GM19438 (cell line): Measurements from ENCODE around the gene OGFOD3.
"Not testable (repeated sequence)": the region's sequence is repeated elsewhere in the genome, so short reads cannot be mapped to it uniquely, and the experiment has no call there.

Experiments
- ATAC-seq: cut with Tn5 transposase; IDR thresholded peaks from one replicate; pipeline ENCODE4 v1.9.1; 2021; ENCODE audit warnings: low read depth; ENCODE audit not compliant: unreplicated experiment

The OGFOD3 gene

DNA sequence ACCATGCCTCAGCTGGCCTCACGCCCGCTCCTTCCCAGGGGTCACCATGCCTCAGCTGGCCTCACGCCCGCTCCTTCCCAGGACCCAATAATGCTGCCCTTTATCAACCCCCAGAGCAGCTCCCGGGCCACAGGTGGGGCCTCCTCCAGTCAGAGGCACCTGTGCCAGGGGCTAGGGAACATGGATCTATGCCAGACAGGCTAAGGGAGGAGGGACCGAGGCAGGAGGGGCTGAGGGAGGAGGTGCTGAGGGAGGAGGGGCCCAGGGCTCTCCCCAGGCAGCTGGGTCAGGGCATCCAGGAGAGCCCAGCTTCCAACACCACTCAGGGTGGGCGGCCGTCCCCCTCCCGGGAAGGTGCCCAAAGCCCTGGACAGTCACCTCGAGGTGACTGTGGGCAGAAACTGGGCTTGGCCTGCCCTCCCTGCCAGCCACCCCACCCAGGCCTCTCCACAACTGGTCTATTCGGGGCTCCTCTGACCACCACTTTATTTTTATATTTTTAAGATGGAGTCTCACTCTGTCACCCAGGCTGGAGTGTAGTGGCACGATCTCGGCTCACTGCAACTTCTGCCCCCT is 27.4 kb downstream of the OGFOD3 start:
- no peak for ATAC-seq

DNA sequence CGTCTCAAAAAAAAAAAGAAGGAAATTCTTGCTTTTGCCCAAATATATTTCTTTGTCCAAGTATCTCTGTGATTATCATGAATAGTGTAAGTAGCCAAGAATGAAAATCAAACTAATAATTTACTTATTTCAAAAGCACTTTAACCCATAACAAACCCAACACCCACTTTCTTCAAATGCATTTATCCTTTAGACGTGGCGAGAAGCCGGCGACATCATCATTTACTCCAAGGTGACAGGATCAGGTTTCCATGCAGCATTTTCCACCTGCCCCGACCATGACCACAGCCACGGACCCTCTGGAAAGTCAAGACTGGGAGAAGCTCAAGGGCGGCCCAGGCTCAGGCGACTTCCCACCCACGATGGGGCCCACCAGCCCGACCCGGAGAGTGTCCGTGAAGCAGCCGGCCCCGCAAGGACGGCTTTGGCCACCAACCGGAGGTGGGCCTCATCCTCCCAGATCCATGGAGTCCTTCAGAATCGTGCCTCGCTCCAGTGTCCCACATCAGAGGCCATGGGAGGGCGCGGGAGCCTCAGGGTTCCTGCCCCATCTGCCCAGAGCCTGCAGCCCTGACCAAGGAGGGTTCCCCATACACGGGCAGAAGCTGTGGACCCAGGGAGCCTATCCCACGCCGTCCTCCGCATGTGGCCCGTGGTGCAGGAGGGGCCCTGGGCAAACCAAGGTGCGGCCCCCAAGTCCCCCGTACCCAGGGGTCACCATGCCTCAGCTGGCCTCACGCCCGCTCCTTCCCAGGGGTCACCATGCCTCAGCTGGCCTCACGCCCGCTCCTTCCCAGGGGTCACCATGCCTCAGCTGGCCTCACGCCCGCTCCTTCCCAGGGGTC is 28.1 kb downstream of the OGFOD3 start:
- ATAC-seq: no peak

DNA sequence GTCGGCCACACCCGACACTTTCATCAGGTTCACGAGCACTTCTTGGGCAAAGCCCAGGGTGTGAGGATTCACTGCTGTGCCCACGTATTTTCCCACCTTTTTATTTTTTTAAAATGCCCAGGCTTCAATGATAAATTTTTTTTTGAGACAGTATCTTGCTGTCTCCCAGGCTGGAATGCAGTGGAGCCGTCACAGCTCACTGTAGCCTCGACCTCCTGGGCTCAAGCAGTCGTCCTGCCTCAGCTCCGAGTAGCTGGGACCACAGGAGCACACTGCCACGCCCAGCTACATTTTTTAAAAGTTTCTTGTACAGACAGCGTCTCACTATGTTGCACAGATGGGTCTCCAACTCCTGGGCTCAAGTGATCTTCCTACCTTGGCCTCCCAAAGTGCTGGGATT is 29.0 kb downstream of the OGFOD3 start:
- ATAC-seq: no peak

DNA sequence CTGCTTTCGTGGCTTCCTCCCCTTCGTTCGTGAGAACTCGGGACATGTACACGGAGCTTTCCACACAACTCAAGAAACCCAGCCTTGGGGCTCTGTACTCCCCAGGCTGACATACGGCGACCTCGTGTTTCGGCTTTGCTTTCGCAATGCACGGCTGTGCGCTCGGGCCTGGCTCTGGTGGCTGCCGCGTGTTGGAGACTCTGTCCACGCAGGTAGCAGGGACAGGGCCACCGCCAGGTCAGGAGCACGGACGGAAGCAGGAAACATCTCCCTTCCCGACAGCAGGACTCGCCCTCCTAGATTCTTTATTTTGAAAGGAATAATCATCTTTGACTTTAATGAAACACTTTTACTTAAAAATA is 29.5 kb downstream of the OGFOD3 start:
- no peak for ATAC-seq

DNA sequence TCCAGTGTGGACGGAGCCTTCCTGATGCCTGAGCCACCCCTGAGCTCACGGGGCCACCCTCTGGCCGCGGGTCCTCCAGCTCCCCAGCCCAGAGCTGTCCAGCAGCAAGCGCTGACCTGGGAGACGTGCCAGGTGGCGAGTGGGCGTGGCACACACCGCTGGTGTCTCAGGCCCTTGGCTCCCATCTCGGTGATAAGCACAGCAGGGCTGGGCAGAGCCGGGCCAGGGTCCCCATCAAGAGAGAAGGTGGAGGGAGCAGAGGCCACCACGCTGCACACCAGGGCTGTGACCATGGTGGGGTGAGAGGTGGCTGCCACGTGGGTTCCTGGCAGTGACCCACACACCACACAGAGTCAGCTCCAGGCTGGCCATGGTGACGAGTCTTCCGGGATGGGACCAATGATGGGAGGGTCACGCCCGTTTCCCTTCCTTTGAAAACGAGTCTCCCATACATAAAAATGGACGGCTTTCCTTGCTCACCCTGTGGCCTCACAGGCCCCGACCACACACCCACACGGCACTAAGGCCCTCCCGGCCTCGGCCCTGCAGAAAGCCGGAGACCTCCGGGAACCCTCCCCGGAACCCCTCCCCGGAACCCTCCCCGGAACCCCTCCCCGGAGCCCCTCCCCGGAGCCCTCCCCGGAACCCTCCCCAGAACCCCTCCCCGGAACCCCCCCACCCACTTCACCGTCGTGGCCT is 30.0 kb downstream of the OGFOD3 start:
- ATAC-seq: no peak

DNA sequence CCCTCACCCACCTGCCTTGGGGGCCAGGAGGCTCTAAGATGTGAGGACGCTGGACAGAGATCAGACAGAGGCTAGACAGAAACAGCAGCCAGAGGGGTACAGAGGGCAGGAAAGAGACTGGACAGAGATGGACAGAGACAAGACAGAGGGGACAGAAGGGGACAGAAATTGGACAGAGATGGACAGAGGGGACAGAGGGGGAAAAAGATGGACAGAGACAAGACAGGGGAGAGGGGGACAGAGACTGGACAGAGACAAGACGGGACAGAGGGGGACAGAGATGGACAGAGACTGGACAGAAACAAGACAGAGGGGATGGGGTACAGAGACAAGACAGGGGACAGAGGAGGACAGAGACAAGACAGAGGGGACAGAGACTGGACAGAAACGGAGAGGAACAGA is 30.7 kb downstream of the OGFOD3 start:
- ATAC-seq: no peak

DNA sequence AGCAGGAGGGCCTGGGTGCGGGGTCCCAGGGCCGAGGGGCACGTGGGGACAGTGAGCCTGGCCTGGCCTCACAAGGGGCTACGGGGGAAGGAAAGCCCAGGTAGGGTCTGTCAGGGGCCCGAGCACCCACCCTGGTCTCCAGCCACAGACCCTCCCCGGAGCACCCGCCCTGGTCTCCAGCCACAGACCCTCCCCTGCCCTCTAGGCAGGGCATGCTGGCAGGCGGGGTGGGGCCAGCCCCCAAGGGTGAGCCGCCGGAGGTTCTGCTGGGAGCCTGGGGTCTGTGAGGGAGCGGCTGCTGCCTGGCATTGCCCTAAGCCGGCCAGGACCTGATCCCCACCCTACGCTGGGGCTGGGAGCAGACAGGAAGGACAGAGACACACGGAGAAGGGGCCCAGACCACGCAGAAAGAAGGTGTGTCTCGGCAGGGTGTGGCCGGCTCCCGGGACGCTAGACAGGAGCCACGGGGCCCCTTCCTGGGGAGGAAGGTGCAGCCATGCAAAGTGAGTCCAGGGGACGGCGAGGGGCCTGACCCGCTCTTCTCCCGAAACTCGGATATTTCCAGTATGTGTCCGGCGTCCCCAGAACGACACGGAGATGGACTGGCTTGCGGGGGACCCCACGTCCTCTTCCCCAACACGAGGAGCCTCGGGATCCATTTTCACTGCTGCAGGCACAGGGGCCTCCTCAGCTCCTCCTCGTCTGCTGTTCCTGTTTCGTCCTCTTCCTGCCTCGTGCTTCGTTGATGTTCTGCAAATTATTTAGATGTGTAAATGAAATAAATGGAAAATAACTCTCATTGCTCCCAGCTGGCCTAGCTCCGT is 31.3 kb downstream of the OGFOD3 start:
- ATAC-seq: no peak

DNA sequence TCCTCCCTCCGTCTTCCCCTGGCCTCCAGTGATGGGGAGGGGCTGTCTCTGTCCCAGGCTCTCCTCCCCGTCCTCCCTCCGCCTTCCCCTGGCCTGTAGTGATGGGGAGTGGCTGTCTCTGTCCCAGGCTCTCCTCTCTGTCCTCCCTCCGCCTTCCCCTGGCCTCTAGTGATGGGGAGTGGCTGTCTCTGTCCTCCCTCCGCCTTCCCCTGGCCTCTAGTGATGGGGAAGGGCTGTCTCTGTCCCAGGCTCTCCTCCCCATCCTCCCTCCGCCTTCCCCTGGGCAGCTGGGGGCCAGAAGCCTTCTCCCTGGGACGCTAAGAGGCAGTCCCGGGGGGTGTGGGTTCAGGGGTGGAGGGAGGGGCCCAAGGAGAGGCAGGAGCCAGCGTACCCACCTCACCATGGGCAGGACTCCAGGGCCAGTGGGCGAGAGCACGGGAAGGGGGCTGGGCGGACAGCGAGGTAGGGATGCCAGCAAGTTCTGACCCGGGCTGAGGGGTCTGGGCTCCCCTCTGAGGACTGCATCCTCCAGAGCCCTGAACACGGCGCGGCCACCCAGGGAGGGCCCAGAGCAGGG is 32.0 kb downstream of the OGFOD3 start:
- no peak for ATAC-seq

DNA sequence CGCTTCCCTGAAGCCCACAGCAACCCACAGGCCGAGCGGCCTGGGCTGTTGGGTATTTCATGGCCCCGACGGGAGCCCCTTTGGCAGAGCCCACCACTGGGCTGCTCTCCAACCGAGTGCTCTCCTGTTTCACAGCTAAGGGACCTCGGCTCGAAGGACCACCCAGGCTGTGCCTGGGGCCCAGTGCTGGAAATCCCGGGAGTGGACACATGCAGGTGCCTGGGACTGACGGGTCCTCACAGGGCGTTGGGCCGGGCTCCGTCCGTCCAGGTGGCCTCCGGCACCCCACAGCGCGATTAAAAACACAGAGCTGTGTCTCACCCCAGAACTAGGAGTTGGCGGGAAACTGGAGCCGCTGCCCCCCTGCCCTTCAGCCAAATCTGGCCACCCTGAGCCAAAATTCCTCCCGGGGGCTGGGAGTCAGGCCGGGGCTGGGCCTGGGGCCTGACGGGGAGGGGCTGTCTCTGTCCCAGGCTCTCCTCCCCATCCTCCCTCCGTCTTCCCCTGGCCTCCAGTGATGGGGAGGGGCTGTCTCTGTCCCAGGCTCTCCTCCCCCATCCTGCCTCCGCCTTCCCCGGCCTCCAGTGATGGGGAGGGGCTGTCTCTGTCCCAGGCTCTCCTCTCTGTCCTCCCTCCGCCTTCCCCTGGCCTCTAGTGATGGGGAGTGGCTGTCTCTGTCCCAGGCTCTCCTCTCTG is 32.7 kb downstream of the OGFOD3 start:
- ATAC-seq: no peak

DNA sequence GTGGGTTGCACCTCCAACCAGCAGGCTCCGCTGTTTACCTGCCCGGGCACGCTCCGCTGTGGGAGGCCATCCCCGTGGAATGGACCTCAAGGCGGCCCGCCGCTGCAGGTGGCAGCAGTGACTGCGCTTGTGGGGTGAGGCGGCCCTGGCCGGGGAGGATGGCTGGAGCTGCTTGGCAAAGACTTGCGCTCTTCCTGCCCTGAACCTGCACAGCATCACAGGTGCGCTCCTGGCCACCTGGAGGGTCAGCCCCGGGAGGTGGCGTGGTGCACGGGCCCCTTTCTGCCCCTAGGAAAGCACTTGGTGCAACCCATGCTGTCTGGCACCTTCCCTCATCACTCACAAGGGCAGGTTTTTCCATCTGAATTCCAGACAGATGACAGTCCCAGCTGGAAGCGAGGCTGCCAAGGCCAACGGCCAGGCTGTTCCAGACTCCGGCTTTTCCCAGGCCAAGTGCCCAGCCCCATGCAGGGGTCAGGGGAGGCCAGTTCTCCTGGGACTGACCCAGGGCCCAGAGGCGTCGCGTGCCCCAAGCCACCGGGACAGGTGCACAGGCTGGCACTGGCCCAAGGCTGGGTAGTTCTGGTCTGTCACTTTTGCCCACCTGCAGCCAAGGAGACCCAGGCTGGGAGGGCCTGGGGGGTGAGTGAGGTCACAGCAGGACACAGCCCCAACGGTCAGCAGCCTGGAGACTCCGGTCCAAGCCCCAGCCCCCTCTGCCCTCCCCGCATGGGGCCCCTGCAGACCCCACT is 33.5 kb downstream of the OGFOD3 start:
- ATAC-seq: no peak

DNA sequence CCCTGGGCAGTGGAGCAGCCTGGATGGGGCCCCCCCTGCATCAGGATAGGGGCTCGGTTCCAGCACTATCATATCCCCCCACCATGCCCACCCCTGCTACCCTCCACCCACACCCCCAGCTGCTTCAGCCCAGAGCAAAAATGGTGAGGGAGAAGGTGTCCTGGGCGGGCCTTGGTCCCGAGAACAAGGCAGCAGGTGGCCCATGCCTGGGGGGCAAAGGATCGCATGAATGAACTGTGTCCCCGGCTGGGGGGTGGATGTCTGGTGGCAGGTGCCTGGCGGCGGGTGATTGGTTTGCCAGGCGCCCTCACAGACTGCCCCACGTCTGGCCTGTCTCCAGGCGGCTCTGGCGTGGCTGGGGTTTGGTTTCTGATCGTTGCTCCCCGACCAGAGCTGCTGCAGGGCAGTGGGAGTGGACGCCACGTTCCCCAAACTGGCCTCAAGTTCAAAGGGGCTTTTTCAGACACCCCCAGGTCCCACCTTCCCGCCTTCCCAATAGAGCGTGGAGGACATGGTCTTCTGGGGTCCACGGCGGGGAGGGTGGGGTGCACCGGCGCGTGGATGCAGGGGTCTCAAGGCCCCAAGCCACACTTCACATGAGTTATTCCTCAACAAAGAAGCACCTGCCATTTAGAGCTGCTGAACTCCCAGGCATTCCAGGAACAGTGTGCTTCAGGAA is 34.2 kb downstream of the OGFOD3 start:
- ATAC-seq: no peak

DNA sequence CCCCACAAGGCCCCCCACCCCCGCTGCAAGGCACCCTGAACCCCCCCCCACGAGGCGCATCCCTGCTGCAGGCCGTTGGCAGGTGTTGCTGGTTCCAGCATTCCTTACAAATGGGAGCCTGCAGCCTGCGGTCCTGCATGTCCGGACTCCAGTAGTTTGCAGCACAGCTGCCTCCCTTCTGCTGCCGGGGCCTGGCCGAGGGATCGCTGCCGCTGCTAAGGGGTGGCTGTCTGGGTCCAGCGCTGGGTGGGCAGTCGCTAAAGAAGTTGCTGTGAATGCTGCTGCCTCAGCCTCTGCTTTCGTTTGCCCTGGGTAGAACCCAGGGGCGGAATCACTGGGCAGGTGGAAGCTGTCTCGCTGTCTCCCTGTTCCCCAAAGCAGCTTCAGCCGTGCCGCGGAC is 35.0 kb downstream of the OGFOD3 start:
- no peak for ATAC-seq

DNA sequence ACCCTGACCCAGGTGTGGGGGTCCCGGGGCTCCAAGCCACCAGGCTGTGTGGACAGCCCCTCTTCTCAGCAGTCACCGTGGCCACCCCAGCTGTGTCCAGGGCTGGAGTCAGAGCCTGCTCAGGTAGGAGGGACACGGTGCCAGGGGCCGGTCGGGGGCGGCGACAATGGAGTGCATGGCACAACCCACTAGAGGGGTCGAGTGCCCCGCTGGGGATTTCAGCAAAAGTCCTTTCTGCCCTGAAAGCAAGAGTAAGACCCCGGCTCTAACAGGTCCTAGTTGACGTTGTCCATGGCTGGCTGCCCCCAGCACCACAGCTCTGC is 35.5 kb downstream of the OGFOD3 start:
- no peak for ATAC-seq

DNA sequence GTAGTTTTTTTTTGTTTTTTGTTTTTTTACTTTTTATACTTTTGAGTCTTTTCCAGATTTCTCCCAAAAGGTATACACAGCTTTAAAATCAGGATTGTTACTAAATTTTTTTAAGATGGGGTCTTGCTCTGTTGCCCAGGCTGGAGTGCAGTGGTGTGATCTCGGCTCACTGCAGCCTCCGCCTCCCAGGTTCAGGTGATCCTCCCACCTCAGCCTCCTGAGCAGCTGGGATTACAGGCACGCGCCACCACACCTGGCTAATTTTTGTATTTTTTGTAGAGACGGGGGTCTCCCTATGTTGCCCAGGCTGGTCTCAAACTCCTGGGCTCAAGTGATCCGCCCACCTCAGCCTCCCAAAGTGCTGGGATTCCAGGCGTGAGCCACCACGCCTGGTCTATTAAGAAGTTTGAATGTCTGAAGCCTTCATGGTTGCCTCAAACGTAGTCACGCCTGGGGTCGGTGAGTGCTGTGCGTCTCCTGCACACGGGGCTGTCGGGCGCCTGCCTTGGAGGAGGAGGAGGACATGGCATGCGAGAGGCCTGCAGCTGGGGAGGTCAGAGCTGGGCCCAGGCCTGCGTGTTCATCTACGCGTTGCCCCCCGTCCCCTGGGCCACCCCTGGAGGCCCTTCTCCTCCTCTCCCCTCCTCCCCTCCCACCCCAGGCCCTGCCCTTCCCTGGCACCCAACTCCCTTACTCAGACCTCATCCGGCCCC is 36.0 kb downstream of the OGFOD3 start:
- ATAC-seq: not testable (repeated sequence)

DNA sequence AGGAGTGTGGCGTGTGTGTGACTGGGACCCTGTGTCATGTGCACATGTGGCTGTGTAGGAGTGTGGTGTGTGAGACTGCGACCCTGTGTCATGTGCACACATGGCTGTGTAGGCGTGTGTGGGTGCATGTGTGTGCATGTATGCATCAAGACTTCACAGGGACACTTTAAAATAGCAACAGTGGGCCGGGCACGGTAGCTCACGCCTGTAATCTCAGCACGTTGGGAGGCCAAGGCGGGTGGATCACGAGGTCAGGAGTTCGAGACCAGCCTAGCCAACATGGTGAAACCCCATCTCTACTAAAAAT is 36.7 kb downstream of the OGFOD3 start:
- not testable (repeated sequence) for ATAC-seq

DNA sequence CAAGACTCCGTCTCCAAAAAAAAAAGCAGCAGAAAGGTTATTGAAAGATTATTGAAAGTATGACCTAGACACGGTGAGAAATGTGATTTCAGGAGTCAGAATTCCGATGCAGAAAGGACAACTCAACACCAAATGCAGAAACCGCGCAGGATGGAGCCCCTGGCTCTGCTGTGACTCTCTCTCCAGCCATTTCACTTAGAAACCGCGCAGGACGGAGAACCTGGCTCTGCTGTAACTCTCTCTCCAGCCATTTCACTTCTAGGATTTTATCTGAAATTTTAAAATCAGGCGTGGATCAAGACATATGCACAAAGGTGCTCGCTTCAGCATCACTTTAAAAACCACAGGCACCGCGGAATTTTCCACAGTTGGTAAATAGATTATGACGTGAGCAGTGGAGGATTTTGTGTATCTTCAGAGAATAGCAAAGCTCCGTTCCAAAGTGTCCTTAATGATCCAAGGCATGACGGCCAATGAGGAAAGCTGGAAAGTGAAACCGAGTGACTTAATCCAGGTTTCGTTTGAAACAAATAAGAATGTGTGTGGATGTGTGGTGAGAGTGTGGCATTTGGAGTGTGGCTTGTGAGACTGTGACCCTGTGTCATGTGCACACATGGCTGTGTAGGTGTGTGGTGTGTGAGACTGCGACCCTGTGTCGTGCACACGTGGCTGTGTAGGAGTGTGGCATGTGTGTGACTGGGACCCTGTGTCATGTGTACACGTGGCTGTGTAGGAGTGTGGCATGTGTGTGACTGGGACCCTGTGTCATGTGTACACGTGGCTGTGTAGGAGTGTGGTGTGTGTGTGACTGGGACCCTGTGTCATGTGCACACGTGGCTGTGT is 37.3 kb downstream of the OGFOD3 start:
- ATAC-seq: no peak

DNA sequence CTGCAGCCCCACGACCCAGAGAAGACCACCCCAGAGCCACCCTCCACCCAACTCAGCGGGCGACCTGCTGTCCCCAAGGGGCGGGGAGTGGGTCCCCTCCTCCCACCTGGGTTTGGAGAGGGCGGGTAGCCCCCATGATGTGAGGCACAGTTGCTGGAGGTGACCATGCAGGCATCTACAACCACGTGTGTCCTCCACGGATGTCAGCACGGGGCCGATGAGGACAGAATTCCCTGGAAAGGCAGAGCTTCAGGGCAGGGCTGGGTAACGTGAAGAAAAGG is 39.7 kb downstream of the OGFOD3 start:
- no peak for ATAC-seq
